ENCODE measurements around the gene TAS2R31. TPM values are rescaled to one million over a fixed set of nuclear protein-coding genes. Genes with fewer than 3 reads are reported as not detected.
"Not testable (repeated sequence)": the region's sequence is repeated elsewhere in the genome, so short reads cannot be mapped to it uniquely, and the experiment has no call there.

The TAS2R31 gene
- total RNA-seq, 4 donors from 2014 or later, result 1.1 to 3.3 (median 2.2) TPM

DNA sequence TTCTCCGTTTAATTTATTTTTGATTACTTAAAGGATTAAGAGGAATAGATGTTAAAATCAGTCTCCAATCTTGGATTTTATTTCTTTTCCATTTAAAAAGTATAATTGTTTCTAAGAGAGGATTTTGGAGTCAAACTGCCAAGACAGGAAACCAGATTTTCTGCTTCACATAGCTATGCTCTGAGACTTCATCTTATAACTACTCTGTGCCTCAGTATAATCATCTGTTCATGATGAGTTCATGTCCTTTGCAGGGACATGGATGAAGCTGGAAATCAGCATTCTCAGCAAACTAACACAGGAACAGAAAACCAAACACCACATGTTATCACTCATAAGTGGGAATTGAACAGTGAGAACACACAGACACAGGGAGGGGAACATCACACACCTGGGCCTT, 9.0 kb upstream of the TAS2R31 start:
- H3K4me1 ChIP-seq, result peaks cover 0 to 4% (median 0%) of the 10 kb centered on the region in 4 donors
- intact Hi-C loops (cut with DNase I), result no loop called here
- TF ChIP-seq EP300 (IDR thresholded peaks at IDR 0.05) (no peak), CTCF (IDR thresholded peaks at IDR 0.05) (no peak), POLR2AphosphoS5 (IDR thresholded peaks at IDR 0.05) (no peak), POLR2A (IDR thresholded peaks at IDR 0.05; ENCODE audit: low read depth) (no peak)

GRCh38 chr12:11039171-11039570, 8.0 kb upstream of the TAS2R31 start:
- intact Hi-C loops (cut with DNase I), result loop anchor here (1.0 kb wide), 1 partner anchor 26 kb away; no protein-coding TSS in a partner anchor
- 52% methylated on average over 3 of the region's 3 CpGs for WGBS
- H3K9me3 ChIP-seq, result no peaks in the 10 kb centered on the region
- no peak overlapping the region for H3K27ac ChIP-seq (replicated peaks in 1 of 4)
- no peaks in the 10 kb centered on the region for H3K27me3 ChIP-seq
- peaks cover 0 to 4% (median 0%) of the 10 kb centered on the region in 4 donors for H3K4me1 ChIP-seq
- H3K4me3 ChIP-seq, result no peak overlapping the region
- H3K36me3 ChIP-seq, result no peaks in the 10 kb centered on the region
- DNase-seq (ENCODE audit: extremely low spot score), result no peak
- TF ChIP-seq POLR2AphosphoS5 (IDR thresholded peaks at IDR 0.05) (no peak), EP300 (IDR thresholded peaks at IDR 0.05) (no peak), POLR2A (IDR thresholded peaks at IDR 0.05; ENCODE audit: low read depth) (no peak), CTCF (IDR thresholded peaks at IDR 0.05) (no peak)

More for the DNA sequence above, 9.0 kb upstream of the TAS2R31 start:
- Histone ChIP-seq H3K27ac (replicated peaks in 1 of 4) (no peak overlapping the region), H3K27me3 (no peaks in the 10 kb centered on the region), H3K9me3 (no peaks in the 10 kb centered on the region), H3K36me3 (peaks cover 0 to 8% (median 0%) of the 10 kb centered on the region in 4 donors), H3K4me3 (no peak overlapping the region)
- no peak for DNase-seq (ENCODE audit: extremely low spot score)
- WGBS, result 66% methylated on average over 1 of the region's 1 CpG

- H3K4me3 ChIP-seq; H3K36me3 ChIP-seq; H3K27ac ChIP-seq (replicated peaks in 1 of 4); H3K27me3 ChIP-seq; intact Hi-C loops (cut with DNase I); H3K9me3 ChIP-seq; H3K4me1 ChIP-seq; DNase-seq (ENCODE audit: extremely low spot score): not testable (repeated sequence)
- WGBS, result 94% methylated on average over 1 of the region's 3 CpGs
Observed at GRCh38 chr12:11033959-11034358, 2.8 kb upstream of the TAS2R31 start.

DNA sequence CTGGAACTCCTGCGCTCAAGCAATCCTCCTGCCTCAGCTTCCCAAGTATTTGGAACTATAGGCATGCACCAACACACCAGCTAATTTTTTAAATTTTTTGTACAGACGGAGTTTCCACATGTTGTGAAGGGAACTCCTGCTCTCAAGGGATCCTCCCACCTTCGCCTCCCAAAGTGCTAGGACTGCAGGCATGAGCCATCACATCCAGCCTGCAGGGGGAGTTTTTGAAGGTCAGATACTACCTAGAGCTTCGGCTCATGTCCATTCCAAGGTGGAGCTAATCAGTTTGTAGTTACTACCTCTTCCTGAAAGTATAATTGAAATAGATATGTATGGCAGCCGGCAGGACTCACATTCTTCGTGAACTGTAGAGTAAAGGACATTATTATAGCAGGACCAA, 5.1 kb downstream of the TAS2R31 start:
- Histone ChIP-seq H3K27me3 (no peaks in the 10 kb centered on the region), H3K4me3 (no peak overlapping the region), H3K27ac (replicated peaks in 1 of 4) (no peak overlapping the region), H3K4me1 (peaks cover 0 to 5% (median 0%) of the 10 kb centered on the region in 4 donors), H3K9me3 (no peaks in the 10 kb centered on the region), H3K36me3 (peaks cover 0 to 11% (median 4%) of the 10 kb centered on the region in 4 donors)
- intact Hi-C loops (cut with DNase I), result no loop called here
- WGBS, result 92% methylated on average over 6 of the region's 6 CpGs
- no peak for DNase-seq (ENCODE audit: extremely low spot score)
- TF ChIP-seq POLR2A (IDR thresholded peaks at IDR 0.05; ENCODE audit: low read depth), result no peak
- no peak for TF ChIP-seq EP300 (IDR thresholded peaks at IDR 0.05)
- no peak for TF ChIP-seq CTCF (IDR thresholded peaks at IDR 0.05)

DNA sequence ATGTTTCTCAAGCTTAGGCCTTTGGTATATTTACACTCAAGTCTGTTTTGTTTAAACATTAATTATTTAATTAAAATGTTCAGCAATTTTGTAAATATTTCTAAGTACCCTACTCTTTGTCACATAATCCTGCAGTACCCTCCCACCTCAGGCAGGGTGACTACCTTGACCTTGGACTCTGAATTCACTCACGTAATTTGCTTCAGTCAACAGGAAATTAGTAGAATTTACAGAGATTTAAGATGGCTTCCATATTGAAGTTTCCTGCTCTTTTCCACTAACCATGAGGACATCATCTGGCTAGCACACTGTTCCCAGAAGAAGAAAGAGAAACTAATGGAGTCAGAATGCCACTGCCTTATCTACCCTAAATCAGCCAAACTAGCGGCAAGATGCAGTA, 7.8 kb downstream of the TAS2R31 start:
- Histone ChIP-seq H3K4me3 (no peak overlapping the region), H3K27ac (replicated peaks in 1 of 4) (no peak overlapping the region), H3K4me1 (peaks cover 0 to 5% (median 0%) of the 10 kb centered on the region in 4 donors), H3K36me3 (peaks cover 0 to 11% (median 4%) of the 10 kb centered on the region in 4 donors), H3K27me3 (no peaks in the 10 kb centered on the region), H3K9me3 (no peaks in the 10 kb centered on the region)
- intact Hi-C loops (cut with DNase I), result no loop called here
- DNase-seq (ENCODE audit: extremely low spot score), result no peak
- no peak for TF ChIP-seq EP300 (IDR thresholded peaks at IDR 0.05)
- no peak for TF ChIP-seq POLR2AphosphoS5 (IDR thresholded peaks at IDR 0.05)
- TF ChIP-seq POLR2A (IDR thresholded peaks at IDR 0.05; ENCODE audit: low read depth), result no peak
- TF ChIP-seq CTCF (IDR thresholded peaks at IDR 0.05), result no peak
- WGBS, result 67% methylated on average over 2 of the region's 2 CpGs

Measured in esophagus muscularis mucosa (tissue), 4 donors.